SJSA1 (cell line): ENCODE measurements around the gene SETBP1. TPM values are rescaled to one million over a fixed set of nuclear protein-coding genes. Genes with fewer than 3 reads are reported as not detected.

Experiments
- DNase-seq, 2 experiments: peaks; one replicate each; pipeline ENCODE4 v3.0.0-alpha.2; 2015 to 2020; ENCODE audit warnings: low spot score in 2 of 2, low read depth in 1 of 2
- H3K27ac ChIP-seq: fragments of 250-450 bp; sonication (Bioruptor Pico); 2 replicates; pipeline ENCODE4 v1.5.1; 2020; ENCODE audit warnings: mild to moderate bottlenecking, moderate library complexity
- H3K27me3 ChIP-seq: fragments of 250-450 bp; sonication (Bioruptor Pico); replicated peaks from 2 replicates; pipeline ENCODE4 v1.5.1; 2020; ENCODE audit warnings: mild to moderate bottlenecking, moderate library complexity
- H3K36me3 ChIP-seq: fragments of 250-450 bp; sonication (Bioruptor Pico); 2 replicates; pipeline ENCODE4 v1.5.1; 2020; ENCODE audit warnings: mild to moderate bottlenecking
- H3K4me1 ChIP-seq: fragments of 250-450 bp; sonication (Bioruptor Pico); replicated peaks from 2 replicates; pipeline ENCODE4 v1.6.1; 2021; ENCODE audit warnings: mild to moderate bottlenecking
- H3K4me3 ChIP-seq: fragments of 250-450 bp; sonication (Bioruptor Pico); 2 replicates; pipeline ENCODE4 v1.5.1; 2020; ENCODE audit warnings: mild to moderate bottlenecking
- H3K9me3 ChIP-seq: fragments of 250-450 bp; sonication (Bioruptor Pico); replicated peaks from 2 replicates; pipeline ENCODE4 v1.5.1; 2020; ENCODE audit warnings: mild to moderate bottlenecking
- total RNA-seq: library from RNA; depleted of rRNA; stranded (reverse); fragments of >200 nt; shearing (Covaris generic); gene quantifications from 2 replicates; pipeline ENCODE4 v1.2.3, GENCODE V29; 2014

The SETBP1 gene
- total RNA-seq, 1 experiment from 2014 or later, result 9.9 TPM

DNA sequence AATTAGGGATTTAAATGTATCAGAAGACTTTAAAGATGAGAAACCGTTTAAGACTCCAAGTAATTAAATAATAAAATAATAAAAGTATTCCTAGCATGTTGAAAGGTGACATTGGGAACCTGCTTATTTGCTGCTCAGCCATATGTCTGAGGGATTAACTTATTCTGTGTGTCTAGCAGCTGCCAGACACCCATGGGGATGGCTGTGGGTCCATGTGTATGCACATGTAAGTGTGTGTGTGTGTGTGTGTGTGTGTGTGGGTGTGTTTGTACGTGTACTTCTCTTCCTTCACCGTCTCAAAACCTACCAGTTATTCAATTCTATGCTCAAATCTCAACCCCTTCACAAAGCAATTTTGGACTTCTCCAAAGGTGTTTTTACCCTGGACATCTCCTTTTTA is 124.5 kb downstream of the SETBP1 start:
- peaks cover 27% of the 10 kb centered on the region for H3K4me1 ChIP-seq
- H3K9me3 ChIP-seq, result no peaks in the 10 kb centered on the region
- H3K4me3 ChIP-seq, result no peak overlapping the region
- H3K27ac ChIP-seq, result no peak overlapping the region
- DNase-seq, result no peak
- no peaks in the 10 kb centered on the region for H3K27me3 ChIP-seq
- H3K36me3 ChIP-seq, result peaks cover 3% of the 10 kb centered on the region

GRCh38 chr18:44805643-44806042 is 125.0 kb downstream of the SETBP1 start:
- H3K36me3 ChIP-seq, result peaks cover 1% of the 10 kb centered on the region
- no peak overlapping the region for H3K4me3 ChIP-seq
- no peaks in the 10 kb centered on the region for H3K9me3 ChIP-seq
- peaks cover 22% of the 10 kb centered on the region for H3K4me1 ChIP-seq
- no peaks in the 10 kb centered on the region for H3K27me3 ChIP-seq
- no peak overlapping the region for H3K27ac ChIP-seq
- DNase-seq, result no peak

DNA sequence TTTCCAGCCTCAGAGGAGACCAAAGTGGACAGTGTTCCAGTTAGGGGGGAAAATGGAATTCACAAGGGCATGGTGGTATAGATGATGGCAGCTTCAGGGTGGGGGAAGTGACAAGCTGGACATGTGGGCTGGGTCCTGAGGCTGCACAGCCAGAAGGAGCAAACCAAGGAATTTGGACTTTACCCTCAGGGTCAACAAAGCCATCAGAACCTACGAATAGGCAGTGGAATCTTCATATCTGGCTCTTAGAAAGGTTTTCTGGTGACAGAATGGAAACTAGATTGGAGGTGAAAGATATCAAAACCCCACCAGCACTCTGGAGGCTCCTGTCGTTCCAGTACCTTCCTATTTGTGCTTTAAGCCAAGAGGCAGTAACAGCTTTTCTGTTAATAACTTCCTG is 127.1 kb downstream of the SETBP1 start:
- Histone ChIP-seq H3K4me3 (no peak overlapping the region), H3K27ac (no peak overlapping the region), H3K9me3 (no peaks in the 10 kb centered on the region), H3K27me3 (no peaks in the 10 kb centered on the region), H3K36me3 (no peaks in the 10 kb centered on the region; the same call in 1 of the 2 replicates), H3K4me1 (peaks cover 15% of the 10 kb centered on the region)
- no peak for DNase-seq

- DNase-seq, result no peak
- Histone ChIP-seq H3K36me3 (no peaks in the 10 kb centered on the region; the same call in 1 of the 2 replicates), H3K27ac (no peak overlapping the region), H3K4me1 (peaks cover 9% of the 10 kb centered on the region; the same call in 1 of the 2 replicates), H3K4me3 (no peak overlapping the region), H3K27me3 (no peaks in the 10 kb centered on the region), H3K9me3 (no peaks in the 10 kb centered on the region)
Measured at GRCh38 chr18:44811572-44812125, 131.0 kb downstream of the SETBP1 start.

GRCh38 chr18:44812426-44812825 is 131.7 kb downstream of the SETBP1 start:
- H3K4me1 ChIP-seq, result peaks cover 7% of the 10 kb centered on the region; the same call in 1 of the 2 replicates
- H3K9me3 ChIP-seq, result no peaks in the 10 kb centered on the region
- no peaks in the 10 kb centered on the region; the same call in 1 of the 2 replicates for H3K36me3 ChIP-seq
- H3K27ac ChIP-seq, result no peak overlapping the region
- H3K27me3 ChIP-seq, result no peaks in the 10 kb centered on the region
- no peak for DNase-seq
- H3K4me3 ChIP-seq, result no peak overlapping the region

DNA sequence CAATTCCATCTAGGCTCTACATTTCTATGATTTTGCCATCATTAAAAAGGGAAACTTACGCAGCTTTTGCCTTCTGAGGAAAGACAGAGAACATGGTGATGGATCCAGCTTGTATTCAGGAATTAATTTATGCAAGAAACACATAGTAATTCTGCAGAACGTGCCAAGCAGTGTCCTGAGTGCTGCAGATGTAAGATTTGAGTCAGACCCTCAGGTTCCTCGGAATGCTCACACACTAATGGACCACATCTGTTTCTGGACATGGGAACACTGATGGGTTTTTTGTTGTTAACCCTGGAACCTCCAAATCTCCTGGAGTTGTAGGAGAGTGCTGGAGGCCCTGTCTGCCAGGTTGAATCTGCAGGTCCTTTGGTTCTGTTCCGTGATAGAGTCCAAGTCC is 132.9 kb downstream of the SETBP1 start:
- Histone ChIP-seq H3K9me3 (no peaks in the 10 kb centered on the region), H3K27me3 (no peaks in the 10 kb centered on the region), H3K4me1 (peaks cover 5% of the 10 kb centered on the region; the same call in 1 of the 2 replicates), H3K4me3 (no peak overlapping the region), H3K36me3 (no peaks in the 10 kb centered on the region; the same call in 1 of the 2 replicates), H3K27ac (no peak overlapping the region)
- no peak for DNase-seq

DNA sequence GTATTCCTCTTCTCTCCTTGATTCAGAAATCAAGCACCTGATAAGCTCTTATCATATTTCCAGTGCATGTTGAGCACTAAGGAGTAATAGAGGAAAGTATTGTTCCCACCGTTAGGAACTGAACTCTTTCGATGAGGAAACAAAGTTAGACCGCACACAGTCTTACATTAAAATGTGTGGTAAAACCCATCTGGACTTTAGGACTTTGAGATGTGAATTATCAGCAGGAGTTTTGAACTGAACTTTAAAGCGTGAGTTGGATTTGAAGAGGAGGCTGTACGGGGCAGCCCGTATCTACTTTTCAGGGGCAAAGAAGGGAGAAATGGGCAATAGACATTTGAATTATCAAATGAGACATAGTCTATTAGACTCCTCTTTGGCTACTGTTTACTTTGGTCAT is 134.4 kb downstream of the SETBP1 start:
- Histone ChIP-seq H3K27me3 (no peaks in the 10 kb centered on the region), H3K27ac (no peak overlapping the region), H3K4me3 (no peak overlapping the region), H3K9me3 (no peaks in the 10 kb centered on the region), H3K4me1 (peaks cover 5% of the 10 kb centered on the region; the same call in 1 of the 2 replicates), H3K36me3 (no peaks in the 10 kb centered on the region; the same call in 1 of the 2 replicates)
- no peak for DNase-seq

DNA sequence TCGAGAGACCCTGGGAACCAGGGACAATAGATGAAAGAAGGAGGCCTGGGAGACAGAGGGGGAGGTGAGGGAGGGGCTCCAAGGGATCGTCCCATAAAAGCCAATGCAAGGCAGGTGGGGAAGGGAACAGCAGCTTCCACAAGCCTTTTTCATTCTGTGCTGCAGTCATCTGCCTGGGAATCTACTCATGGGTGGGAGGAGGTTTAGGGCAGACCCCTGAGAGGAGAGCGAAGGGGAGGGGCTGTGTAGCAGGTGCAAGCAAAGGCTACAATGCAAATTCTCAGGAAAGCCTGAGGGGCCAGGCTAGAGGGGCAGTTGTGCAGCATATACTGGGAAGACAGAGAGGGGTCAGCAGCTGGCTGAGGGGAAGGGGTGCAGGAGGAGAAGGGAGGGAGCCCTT is 135.4 kb downstream of the SETBP1 start:
- DNase-seq, result no peak
- Histone ChIP-seq H3K36me3 (no peaks in the 10 kb centered on the region; the same call in 1 of the 2 replicates), H3K4me3 (no peak overlapping the region), H3K27me3 (no peaks in the 10 kb centered on the region), H3K9me3 (no peaks in the 10 kb centered on the region), H3K4me1 (peaks cover 7% of the 10 kb centered on the region; the same call in 1 of the 2 replicates), H3K27ac (no peak overlapping the region)

DNA sequence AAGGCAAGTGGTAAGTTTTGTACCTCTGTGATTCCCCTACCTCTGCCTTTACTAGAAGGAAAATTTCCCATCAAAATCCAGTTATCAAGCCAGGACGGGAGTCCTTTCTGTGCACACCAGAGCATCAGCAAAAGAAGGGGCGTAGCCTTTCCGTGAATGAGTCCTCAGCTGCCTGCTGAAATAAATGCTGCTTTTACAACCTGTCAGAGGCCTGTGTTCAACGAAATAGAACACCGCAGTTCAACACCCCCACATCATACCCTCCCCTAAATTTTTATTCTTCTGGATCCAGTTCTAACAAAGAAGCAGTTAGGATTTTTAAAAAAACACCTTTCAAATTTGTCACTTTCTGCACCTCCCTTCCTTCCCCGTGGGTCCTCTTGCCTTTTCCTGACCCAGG is 135.8 kb downstream of the SETBP1 start:
- no peak overlapping the region for H3K4me3 ChIP-seq
- H3K36me3 ChIP-seq, result no peaks in the 10 kb centered on the region; the same call in 1 of the 2 replicates
- H3K27me3 ChIP-seq, result no peaks in the 10 kb centered on the region
- H3K27ac ChIP-seq, result no peak overlapping the region
- H3K9me3 ChIP-seq, result no peaks in the 10 kb centered on the region; the same call in 1 of the 2 replicates
- DNase-seq, result no peak
- peaks cover 11% of the 10 kb centered on the region; the same call in 1 of the 2 replicates for H3K4me1 ChIP-seq

GRCh38 chr18:44817831-44818473 is 137.3 kb downstream of the SETBP1 start:
- H3K4me3 ChIP-seq, result no peak overlapping the region
- no peak for DNase-seq
- peaks cover 21% of the 10 kb centered on the region for H3K4me1 ChIP-seq
- no peaks in the 10 kb centered on the region; the same call in 1 of the 2 replicates for H3K9me3 ChIP-seq
- no peaks in the 10 kb centered on the region; the same call in 1 of the 2 replicates for H3K36me3 ChIP-seq
- no peaks in the 10 kb centered on the region for H3K27me3 ChIP-seq
- H3K27ac ChIP-seq, result no peak overlapping the region

DNA sequence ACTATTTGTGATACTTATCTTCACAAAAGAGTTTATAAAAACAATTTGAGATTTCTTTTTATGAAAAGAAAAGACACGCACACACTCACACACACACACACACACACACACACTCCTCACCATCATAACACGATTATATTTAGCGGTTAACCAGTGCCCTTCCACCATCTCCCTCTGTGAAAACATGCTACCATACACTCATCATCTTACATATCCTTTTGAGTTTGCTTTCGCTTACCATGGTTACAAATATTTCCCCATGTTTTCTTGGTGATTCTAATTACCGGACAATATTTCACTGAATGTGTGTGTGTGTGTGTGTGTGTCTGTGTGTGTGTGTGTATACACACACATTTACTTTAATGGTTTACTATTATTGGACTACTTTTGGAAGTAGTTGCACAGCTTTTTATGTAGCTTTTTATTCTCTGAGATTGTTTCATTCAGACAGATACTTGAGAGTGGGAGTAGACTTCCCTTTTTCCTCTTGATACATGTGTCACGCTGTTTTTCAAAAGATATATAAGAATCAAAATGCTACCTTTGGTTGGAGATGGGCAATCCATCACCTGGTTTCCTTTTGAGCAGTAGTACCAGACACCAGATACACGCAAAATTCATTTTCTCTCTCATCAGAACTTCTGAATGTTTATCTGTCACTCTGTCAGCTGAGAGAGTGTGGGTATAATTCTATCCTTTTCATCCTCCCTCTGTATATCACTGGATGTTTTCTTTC is 138.1 kb downstream of the SETBP1 start:
- H3K27me3 ChIP-seq, result no peaks in the 10 kb centered on the region
- peaks cover 30% of the 10 kb centered on the region for H3K4me1 ChIP-seq
- no peaks in the 10 kb centered on the region; the same call in 1 of the 2 replicates for H3K9me3 ChIP-seq
- H3K36me3 ChIP-seq, result no peaks in the 10 kb centered on the region; the same call in 1 of the 2 replicates
- H3K27ac ChIP-seq, result no peak overlapping the region
- DNase-seq, result no peak
- no peak overlapping the region for H3K4me3 ChIP-seq

- Histone ChIP-seq H3K9me3 (no peaks in the 10 kb centered on the region; the same call in 1 of the 2 replicates), H3K27ac (no peak overlapping the region), H3K4me1 (peaks cover 33% of the 10 kb centered on the region), H3K4me3 (no peak overlapping the region), H3K36me3 (no peaks in the 10 kb centered on the region), H3K27me3 (no peaks in the 10 kb centered on the region)
- no peak for DNase-seq
Measured at GRCh38 chr18:44819944-44820510, 139.3 kb downstream of the SETBP1 start.

GRCh38 chr18:44821924-44822323 is 141.2 kb downstream of the SETBP1 start:
- Histone ChIP-seq H3K4me3 (no peak overlapping the region), H3K4me1 (peaks cover 48% of the 10 kb centered on the region), H3K27me3 (no peaks in the 10 kb centered on the region), H3K36me3 (no peaks in the 10 kb centered on the region), H3K9me3 (no peaks in the 10 kb centered on the region; the same call in 1 of the 2 replicates), H3K27ac (no peak overlapping the region)
- no peak for DNase-seq
